Measurements from ENCODE around the gene ABLIM1. TPM values are rescaled to one million over a fixed set of nuclear protein-coding genes. Genes with fewer than 3 reads are reported as not detected.

ABLIM1 gene
- total and polyA plus RNA-seq, 2 of the 4 experiments (the other 2 are of a cell fraction): 7.7 to 9.9 TPM

- Histone ChIP-seq H4K5ac (ENCODE audit: low read depth, low read length) (no peak overlapping the region), H2AFZ (replicated peaks; ENCODE audit: low read length, poor library complexity) (no peak overlapping the region), H3K4me1 (ENCODE audit: control insufficient read depth, insufficient read depth, low read length) (peaks cover 6% of the 10 kb centered on the region), H3K4me2 (ENCODE audit: low read depth, low read length) (peak overlapping the region; percentile 60; the same call in 1 of the 2 replicates), H3K56ac (ENCODE audit: extremely low read depth, insufficient read depth, low read length) (no peak overlapping the region), H3K14ac (replicated peaks; ENCODE audit: low read depth, low read length) (no peak overlapping the region), H3K4ac (ENCODE audit: low read depth, low read length) (no peak overlapping the region), H3K18ac (ENCODE audit: low read depth, low read length) (peak overlapping the region; percentile 32; the same call in 1 of the 2 replicates), H3K4me3 (ENCODE audit: insufficient read depth, low read depth, low read length) (no peak overlapping the region), H3K79me1 (ENCODE audit: low read depth in 1 of 2, low read length in 2 of 2) (no peaks in the 10 kb centered on the region), H2BK20ac (ENCODE audit: low read depth, low read length) (no peak overlapping the region), H4K8ac (ENCODE audit: low read depth in 2 of 2, low read length in 2 of 2) (no peak overlapping the region), H2BK5ac (ENCODE audit: low read depth, low read length, poor library complexity, severe bottlenecking) (no peak overlapping the region), H3K27ac (ENCODE audit: insufficient read depth, low read length) (no peak overlapping the region), H4K20me1 (ENCODE audit: insufficient read depth, low read length) (no peaks in the 10 kb centered on the region), H2AK9ac (replicated peaks; ENCODE audit: low read depth, low read length, poor library complexity) (no peak overlapping the region), H3K9me3 (ENCODE audit: control insufficient read depth, insufficient read depth, low read length) (no peaks in the 10 kb centered on the region), H3K27me3 (ENCODE audit: control insufficient read depth, insufficient read depth, low read length) (no peaks in the 10 kb centered on the region), H3K23ac (ENCODE audit: low read depth, low read length) (no peak overlapping the region), H3K9me1 (ENCODE audit: insufficient read depth, low read length) (no peaks in the 10 kb centered on the region; the same call in 1 of the 2 replicates), H2AK5ac (ENCODE audit: low read depth, low read length) (no peak overlapping the region), H3K9ac (ENCODE audit: low read depth, low read length) (no peak overlapping the region), H3K36me3 (ENCODE audit: control insufficient read depth, insufficient read depth, low read length) (no peaks in the 10 kb centered on the region), H2BK15ac (ENCODE audit: low read depth, low read length) (no peak overlapping the region), H2BK120ac (ENCODE audit: low read depth, low read length) (no peak overlapping the region), H4K91ac (ENCODE audit: insufficient read depth, low read depth, low read length) (no peak overlapping the region)
- in situ Hi-C loops (cut with MboI; ENCODE audit: low sequenced_read_pairs): no loop called here
- intact Hi-C loops (cut with micrococcal nuclease): no loop called here
- DNase-seq (peak; percentile 80), ATAC-seq (ENCODE audit: low read depth) (peak; percentile 89)
- CTCF ChIA-PET: interaction anchor here (0.5 to 1.4 kb wide), 3 partner anchors 12 to 1135 kb away, joined by 4 to 7 read pairs (median 5); no protein-coding TSS in a partner anchor
- BruUV-seq (replicated peaks): no TSS peak
- WGBS, 2 experiments (ENCODE audit: extremely low coverage in 2 of 2, insufficient read length in 1 of 2): no CpG with 5 or more reads among the region's 1 CpG
- dilution Hi-C loops (cut with HindIII; ENCODE audit: low sequenced_read_pairs, unreplicated experiment): no loop called here
- peak; percentile 58; the same call in 1 of the 2 replicates for TF ChIP-seq CEBPB (IDR thresholded peaks at IDR 0.05; ENCODE audit: low read depth, low read length)
- TF ChIP-seq FOS (IDR thresholded peaks at IDR 0.05; ENCODE audit: low read depth, low read length): peak; percentile 36; the same call in 1 of the 2 replicates
- no peak for TF ChIP-seq NFE2L2 (IDR thresholded peaks at IDR 0.05; ENCODE audit: low read depth, low read length)
- TF ChIP-seq SMC3 (IDR thresholded peaks at IDR 0.05; ENCODE audit: low read depth, low read length): no peak
- POLR2A ChIA-PET (ENCODE audit: unreplicated experiment): no interaction called here
Measured at GRCh38 chr10:114691442-114691941, 33.4 kb upstream of the ABLIM1 start.

All from IMR-90 (cell line).